ENCODE data around the gene OR4F17. TPM values are rescaled to one million over a fixed set of nuclear protein-coding genes. Genes with fewer than 3 reads are reported as not detected.
"Not testable (repeated sequence)": the region's sequence is repeated elsewhere in the genome, so short reads cannot be mapped to it uniquely, and the experiment has no call there.

Gene OR4F17, protein sequence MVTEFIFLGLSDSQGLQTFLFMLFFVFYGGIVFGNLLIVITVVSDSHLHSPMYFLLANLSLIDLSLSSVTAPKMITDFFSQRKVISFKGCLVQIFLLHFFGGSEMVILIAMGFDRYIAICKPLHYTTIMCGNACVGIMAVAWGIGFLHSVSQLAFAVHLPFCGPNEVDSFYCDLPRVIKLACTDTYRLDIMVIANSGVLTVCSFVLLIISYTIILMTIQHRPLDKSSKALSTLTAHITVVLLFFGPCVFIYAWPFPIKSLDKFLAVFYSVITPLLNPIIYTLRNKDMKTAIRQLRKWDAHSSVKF
- not detected for polyA plus RNA-seq (2013, experiment 1 of 2)
- polyA plus RNA-seq (2013, experiment 2 of 2): not detected

DNA sequence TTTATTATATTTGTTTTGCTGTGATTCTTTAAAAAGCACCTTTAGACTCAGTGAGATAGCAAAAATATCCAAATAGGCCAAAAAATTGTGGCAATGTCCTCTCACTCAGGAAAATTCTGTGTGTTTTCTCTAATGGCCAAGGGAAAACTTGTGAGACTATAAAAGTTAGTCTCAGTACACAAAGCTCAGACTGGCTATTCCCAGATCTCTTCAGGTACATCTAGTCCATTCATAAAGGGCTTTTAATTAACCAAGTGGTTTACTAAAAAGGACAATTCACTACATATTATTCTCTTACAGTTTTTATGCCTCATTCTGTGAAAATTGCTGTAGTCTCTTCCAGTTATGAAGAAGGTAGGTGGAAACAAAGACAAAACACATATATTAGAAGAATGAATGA, at the start of gene OR4F17:
Gene OR4F17, plus strand, starts transcription at position 301 of the 400 bp plus-strand sequence. CDS start 3,575 bp downstream, outside the sequence.
- H3K9me3 ChIP-seq (ENCODE audit: control insufficient read depth, low read length); H2BK120ac ChIP-seq (ENCODE audit: low read depth, low read length); H2AK5ac ChIP-seq (ENCODE audit: low read length, severe bottlenecking); H3K4me2 ChIP-seq (ENCODE audit: low read length, poor library complexity, severe bottlenecking); H2BK12ac ChIP-seq (ENCODE audit: low read length in 2 of 2); H4K8ac ChIP-seq (ENCODE audit: low read length); H4K91ac ChIP-seq (ENCODE audit: low read length); H3K18ac ChIP-seq (ENCODE audit: low read depth in 1 of 2, low read length in 2 of 2); H3K9ac ChIP-seq (ENCODE audit: low read length); H2AFZ ChIP-seq (ENCODE audit: low read depth, low read length); H3K14ac ChIP-seq (ENCODE audit: low read length in 2 of 2); H3K79me1 ChIP-seq (replicated peaks; ENCODE audit: low read length, poor library complexity, severe bottlenecking); H2BK5ac ChIP-seq (ENCODE audit: low read depth, low read length, poor library complexity, severe bottlenecking); H3K27ac ChIP-seq (ENCODE audit: low read length, poor library complexity, severe bottlenecking); H2BK15ac ChIP-seq (ENCODE audit: low read depth, poor library complexity, severe bottlenecking); H3K4me1 ChIP-seq (ENCODE audit: control insufficient read depth, insufficient read depth, low read depth, low read length); H3K23ac ChIP-seq (ENCODE audit: low read length in 2 of 2); DNase-seq; H3K36me3 ChIP-seq (ENCODE audit: control insufficient read depth in 1 of 2, insufficient read depth in 2 of 2, low read depth in 1 of 2, low read length in 2 of 2); H3K27me3 ChIP-seq (ENCODE audit: control insufficient read depth in 1 of 2, insufficient read depth in 1 of 2, low read length in 2 of 2); H3K4me3 ChIP-seq (ENCODE audit: insufficient read depth in 1 of 2, low read depth in 1 of 2, low read length in 2 of 2); H3K4ac ChIP-seq (ENCODE audit: low read depth in 1 of 2, low read length in 2 of 2): not testable (repeated sequence)

DNA sequence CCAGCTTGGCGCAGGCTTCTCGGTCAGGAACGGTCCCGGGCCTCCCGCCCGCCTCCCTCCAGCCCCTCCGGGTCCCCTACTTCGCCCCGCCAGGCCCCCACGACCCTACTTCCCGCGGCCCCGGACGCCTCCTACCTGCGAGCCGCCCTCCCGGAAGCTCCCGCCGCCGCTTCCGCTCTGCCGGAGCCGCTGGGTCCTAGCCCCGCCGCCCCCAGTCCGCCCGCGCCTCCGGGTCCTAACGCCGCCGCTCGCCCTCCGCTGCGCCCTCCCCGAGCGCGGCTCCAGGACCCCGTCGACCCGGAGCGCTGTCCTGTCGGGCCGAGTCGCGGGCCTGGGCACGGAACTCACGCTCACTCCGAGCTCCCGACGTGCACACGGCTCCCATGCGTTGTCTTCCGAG, 36.1 kb upstream of the OR4F17 start:
- not testable (repeated sequence) for H3K4me3 ChIP-seq (ENCODE audit: insufficient read depth in 1 of 2, low read depth in 1 of 2, low read length in 2 of 2); H2AFZ ChIP-seq (ENCODE audit: low read depth, low read length); DNase-seq; H3K27me3 ChIP-seq (ENCODE audit: control insufficient read depth in 1 of 2, insufficient read depth in 1 of 2, low read length in 2 of 2); H3K27ac ChIP-seq (ENCODE audit: low read length, poor library complexity, severe bottlenecking); H4K91ac ChIP-seq (ENCODE audit: low read length); H2AK5ac ChIP-seq (ENCODE audit: low read length, severe bottlenecking); H3K9me3 ChIP-seq (ENCODE audit: control insufficient read depth, low read length); H3K36me3 ChIP-seq (ENCODE audit: control insufficient read depth in 1 of 2, insufficient read depth in 2 of 2, low read depth in 1 of 2, low read length in 2 of 2); H2BK5ac ChIP-seq (ENCODE audit: low read depth, low read length, poor library complexity, severe bottlenecking); H2BK12ac ChIP-seq (ENCODE audit: low read length in 2 of 2); H3K79me1 ChIP-seq (replicated peaks; ENCODE audit: low read length, poor library complexity, severe bottlenecking); H2BK15ac ChIP-seq (ENCODE audit: low read depth, poor library complexity, severe bottlenecking); H3K18ac ChIP-seq (ENCODE audit: low read depth in 1 of 2, low read length in 2 of 2); H3K4me1 ChIP-seq (ENCODE audit: control insufficient read depth, insufficient read depth, low read depth, low read length); H3K14ac ChIP-seq (ENCODE audit: low read length in 2 of 2); H3K4ac ChIP-seq (ENCODE audit: low read depth in 1 of 2, low read length in 2 of 2); H2BK120ac ChIP-seq (ENCODE audit: low read depth, low read length); H3K9ac ChIP-seq (ENCODE audit: low read length); H4K8ac ChIP-seq (ENCODE audit: low read length); H3K4me2 ChIP-seq (ENCODE audit: low read length, poor library complexity, severe bottlenecking); H3K23ac ChIP-seq (ENCODE audit: low read length in 2 of 2)
- WGBS: no CpG with 5 or more reads among the region's 54 CpGs

DNA sequence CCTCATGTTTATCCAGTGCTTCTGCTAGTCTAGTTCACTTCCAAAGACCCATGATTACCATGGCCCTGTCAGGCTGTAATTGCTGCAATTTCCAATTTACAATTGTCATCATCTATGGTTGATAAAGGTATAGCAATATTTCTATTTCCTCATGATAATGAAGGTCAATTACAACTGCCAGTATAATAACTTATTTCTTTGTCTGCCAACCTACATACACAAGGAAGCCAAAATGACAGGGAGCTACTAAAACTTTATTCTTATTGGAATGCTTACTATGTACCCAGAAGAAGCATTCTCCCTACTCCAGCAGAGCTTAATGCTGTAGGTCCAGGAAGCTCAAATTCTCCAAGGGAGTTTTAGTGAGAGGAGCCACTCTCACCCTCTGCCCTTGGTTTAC, 24.0 kb upstream of the OR4F17 start:
- H3K4me1 ChIP-seq (ENCODE audit: control insufficient read depth, insufficient read depth, low read depth, low read length); H3K23ac ChIP-seq (ENCODE audit: low read length in 2 of 2); H3K79me1 ChIP-seq (replicated peaks; ENCODE audit: low read length, poor library complexity, severe bottlenecking); H3K18ac ChIP-seq (ENCODE audit: low read depth in 1 of 2, low read length in 2 of 2); H4K91ac ChIP-seq (ENCODE audit: low read length); H2AFZ ChIP-seq (ENCODE audit: low read depth, low read length); H3K36me3 ChIP-seq (ENCODE audit: control insufficient read depth in 1 of 2, insufficient read depth in 2 of 2, low read depth in 1 of 2, low read length in 2 of 2); H2BK12ac ChIP-seq (ENCODE audit: low read length in 2 of 2); DNase-seq; H3K4me2 ChIP-seq (ENCODE audit: low read length, poor library complexity, severe bottlenecking); H3K4me3 ChIP-seq (ENCODE audit: insufficient read depth in 1 of 2, low read depth in 1 of 2, low read length in 2 of 2); H3K9me3 ChIP-seq (ENCODE audit: control insufficient read depth, low read length); H3K27me3 ChIP-seq (ENCODE audit: control insufficient read depth in 1 of 2, insufficient read depth in 1 of 2, low read length in 2 of 2); H2BK15ac ChIP-seq (ENCODE audit: low read depth, poor library complexity, severe bottlenecking); H3K14ac ChIP-seq (ENCODE audit: low read length in 2 of 2); H2BK5ac ChIP-seq (ENCODE audit: low read depth, low read length, poor library complexity, severe bottlenecking); H2AK5ac ChIP-seq (ENCODE audit: low read length, severe bottlenecking); H3K4ac ChIP-seq (ENCODE audit: low read depth in 1 of 2, low read length in 2 of 2); H4K8ac ChIP-seq (ENCODE audit: low read length); H2BK120ac ChIP-seq (ENCODE audit: low read depth, low read length); H3K9ac ChIP-seq (ENCODE audit: low read length); H3K27ac ChIP-seq (ENCODE audit: low read length, poor library complexity, severe bottlenecking): not testable (repeated sequence)

DNA sequence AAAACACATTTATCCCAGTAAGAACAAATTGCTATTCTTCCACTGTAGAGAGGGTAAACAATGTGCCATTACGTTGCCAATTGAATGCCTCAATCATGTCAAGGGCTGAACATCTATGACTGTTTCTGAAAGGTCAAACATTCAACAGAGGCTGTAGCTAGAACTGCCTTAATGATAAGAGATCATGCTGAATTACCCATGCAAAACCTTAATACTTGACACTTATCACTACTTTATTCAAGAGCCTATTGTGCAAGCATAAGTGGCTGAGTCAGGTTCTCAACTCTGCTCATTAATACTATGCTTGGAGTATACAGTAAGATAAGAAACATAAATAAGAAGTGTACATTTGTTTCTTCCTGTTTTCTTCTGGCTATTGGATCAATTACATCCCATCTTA, 23.3 kb upstream of the OR4F17 start:
- not testable (repeated sequence) for H3K18ac ChIP-seq (ENCODE audit: low read depth in 1 of 2, low read length in 2 of 2); H4K8ac ChIP-seq (ENCODE audit: low read length); H2BK120ac ChIP-seq (ENCODE audit: low read depth, low read length); H3K27ac ChIP-seq (ENCODE audit: low read length, poor library complexity, severe bottlenecking); H3K4ac ChIP-seq (ENCODE audit: low read depth in 1 of 2, low read length in 2 of 2); DNase-seq; H2BK12ac ChIP-seq (ENCODE audit: low read length in 2 of 2); H4K91ac ChIP-seq (ENCODE audit: low read length); H3K4me3 ChIP-seq (ENCODE audit: insufficient read depth in 1 of 2, low read depth in 1 of 2, low read length in 2 of 2); H2BK5ac ChIP-seq (ENCODE audit: low read depth, low read length, poor library complexity, severe bottlenecking); H3K14ac ChIP-seq (ENCODE audit: low read length in 2 of 2); H3K4me2 ChIP-seq (ENCODE audit: low read length, poor library complexity, severe bottlenecking); H3K36me3 ChIP-seq (ENCODE audit: control insufficient read depth in 1 of 2, insufficient read depth in 2 of 2, low read depth in 1 of 2, low read length in 2 of 2); H3K4me1 ChIP-seq (ENCODE audit: control insufficient read depth, insufficient read depth, low read depth, low read length); H3K23ac ChIP-seq (ENCODE audit: low read length in 2 of 2); H3K27me3 ChIP-seq (ENCODE audit: control insufficient read depth in 1 of 2, insufficient read depth in 1 of 2, low read length in 2 of 2); H2AFZ ChIP-seq (ENCODE audit: low read depth, low read length); H3K79me1 ChIP-seq (replicated peaks; ENCODE audit: low read length, poor library complexity, severe bottlenecking); H2AK5ac ChIP-seq (ENCODE audit: low read length, severe bottlenecking); H3K9ac ChIP-seq (ENCODE audit: low read length); H2BK15ac ChIP-seq (ENCODE audit: low read depth, poor library complexity, severe bottlenecking); H3K9me3 ChIP-seq (ENCODE audit: control insufficient read depth, low read length)
- WGBS: no CpG with 5 or more reads among the region's 1 CpG
